Lung (tissue), 12 donors: Measurements from ENCODE around the gene MAP3K2. TPM values are rescaled to one million over a fixed set of nuclear protein-coding genes. Genes with fewer than 3 reads are reported as not detected.

Experiments used
- ATAC-seq: fragments of 200-7000 bp; cut with Tn5 transposase; one replicate; pipeline ENCODE4 v1.9.1; 2020; ENCODE audit warnings: moderate number of reproducible peaks; ENCODE audit not compliant: insufficient read depth, low FRiP score
- DNase-seq, 3 donors: peaks; one replicate each; pipeline ENCODE4 v3.0.0-alpha.2; 2013 to 2017
- H3K27ac ChIP-seq, 2 donors: one replicate each; pipeline ENCODE4 v1.5.1; 2013; ENCODE audit warnings: mild to moderate bottlenecking in 2 of 2, moderate library complexity in 2 of 2, control low read depth in 1 of 2, inconsistent platforms in 1 of 2, low read depth in 1 of 2, low read length in 1 of 2
- H3K27me3 ChIP-seq, 3 donors: one replicate each; pipeline ENCODE4 v1.5.1; 2013; ENCODE audit warnings: low read length in 2 of 3; ENCODE audit not compliant: control insufficient read depth in 3 of 3, insufficient read depth in 3 of 3
- H3K36me3 ChIP-seq, 4 donors: one replicate each; pipeline ENCODE4 v1.5.1; 2013; ENCODE audit warnings: low read length in 4 of 4, mild to moderate bottlenecking in 1 of 4, moderate library complexity in 1 of 4; ENCODE audit not compliant: control insufficient read depth in 4 of 4, insufficient read depth in 4 of 4
- H3K4me1 ChIP-seq, 5 donors: one replicate each; pipeline ENCODE4 v1.5.1; 2013; ENCODE audit warnings: low read length in 5 of 5, mild to moderate bottlenecking in 2 of 5, moderate library complexity in 1 of 5; ENCODE audit not compliant: control insufficient read depth in 5 of 5, insufficient read depth in 5 of 5
- H3K4me3 ChIP-seq: one replicate; pipeline ENCODE4 v1.5.1; 2013; ENCODE audit warnings: mild to moderate bottlenecking, control low read depth, moderate library complexity
- H3K9ac ChIP-seq, 2 donors: one replicate each; pipeline ENCODE4 v1.5.1; 2013; ENCODE audit warnings: low read length in 2 of 2, control low read depth in 1 of 2; ENCODE audit not compliant: insufficient read depth in 1 of 2
- H3K9me3 ChIP-seq, 4 donors: one replicate each; pipeline ENCODE4 v1.5.1; 2013; ENCODE audit warnings: low read length in 3 of 4, mild to moderate bottlenecking in 1 of 4, moderate library complexity in 1 of 4; ENCODE audit not compliant: control insufficient read depth in 4 of 4, insufficient read depth in 3 of 4
- WGBS, 2 donors: extraction: QIAGEN DNeasy Blood & Tissue Kit; methylation state at CpG; one replicate each; pipeline ENCODE4 v1.1.7; 2013; 5-methylcytosine and 5-hydroxymethylcytosine counted together
- polyA plus RNA-seq, 2 donors: library from polyadenylated mRNA; stranded (reverse); fragments of 200-250 nt; gene quantifications; one replicate each; pipeline ENCODE4 v1.2.1, GENCODE V29; 2013
- total RNA-seq, 2 donors: library from RNA; depleted of rRNA in 1 of 2; stranded (reverse); fragments of >200 nt in 1 of 2; gene quantifications; one replicate each; pipeline ENCODE4 v1.2.1, GENCODE V29; 2014 to 2021
- TF ChIP-seq, protein P1 (sequence below): IDR thresholded peaks from 2 replicates; pipeline ENCODE4 v1.5.1; 2012; ENCODE audit warnings: mild to moderate bottlenecking; ENCODE audit errors: control extremely low read depth, extremely low read depth
- donor health status: control.
- donor health status: control.
- donor health status: Bipolar disorder and iron deficiency.
- donor health status: healthy.
- donor health status: DM: yes; HTN: yes; CAD: no.

MAP3K2 gene
- total and polyA plus RNA-seq, 4 donors: 8.1 to 81.0 (median 30.8) TPM

DNA sequence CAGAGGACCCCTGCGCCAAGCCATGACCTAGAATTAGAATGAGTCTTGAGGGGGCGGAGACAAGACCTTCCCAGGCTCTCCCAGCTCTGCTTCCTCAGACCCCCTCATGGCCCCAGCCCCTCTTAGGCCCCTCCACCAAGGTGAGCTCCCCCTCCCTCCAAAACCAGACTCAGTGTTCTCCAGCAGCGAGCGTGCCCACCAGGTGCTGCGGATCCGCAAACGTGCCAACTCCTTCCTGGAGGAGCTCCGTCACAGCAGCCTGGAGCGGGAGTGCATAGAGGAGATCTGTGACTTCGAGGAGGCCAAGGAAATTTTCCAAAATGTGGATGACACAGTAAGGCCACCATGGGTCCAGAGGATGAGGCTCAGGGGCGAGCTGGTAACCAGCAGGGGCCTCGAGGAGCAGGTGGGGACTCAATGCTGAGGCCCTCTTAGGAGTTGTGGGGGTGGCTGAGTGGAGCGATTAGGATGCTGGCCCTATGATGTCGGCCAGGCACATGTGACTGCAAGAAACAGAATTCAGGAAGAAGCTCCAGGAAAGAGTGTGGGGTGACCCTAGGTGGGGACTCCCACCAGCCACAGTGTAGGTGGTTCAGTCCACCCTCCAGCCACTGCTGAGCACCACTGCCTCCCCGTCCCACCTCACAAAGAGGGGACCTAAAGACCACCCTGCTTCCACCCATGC is 33.5 kb upstream of the MAP3K2 start:
- H3K4me3 ChIP-seq: no peak overlapping the region
- H3K27ac ChIP-seq: no peak overlapping the region
- no peak overlapping the region for H3K9ac ChIP-seq
- ATAC-seq (no peak), DNase-seq (no peak)
- peaks cover 0 to 2% (median 0%) of the 10 kb centered on the region in 4 donors for H3K9me3 ChIP-seq
- H3K4me1 ChIP-seq: peaks cover 0 to 13% (median 3%) of the 10 kb centered on the region in 5 donors
- WGBS, 2 donors: 92 to 95% methylated on average over 15 of the region's 15 CpGs
- no peaks in the 10 kb centered on the region for H3K36me3 ChIP-seq
- TF ChIP-seq, protein P1, sequence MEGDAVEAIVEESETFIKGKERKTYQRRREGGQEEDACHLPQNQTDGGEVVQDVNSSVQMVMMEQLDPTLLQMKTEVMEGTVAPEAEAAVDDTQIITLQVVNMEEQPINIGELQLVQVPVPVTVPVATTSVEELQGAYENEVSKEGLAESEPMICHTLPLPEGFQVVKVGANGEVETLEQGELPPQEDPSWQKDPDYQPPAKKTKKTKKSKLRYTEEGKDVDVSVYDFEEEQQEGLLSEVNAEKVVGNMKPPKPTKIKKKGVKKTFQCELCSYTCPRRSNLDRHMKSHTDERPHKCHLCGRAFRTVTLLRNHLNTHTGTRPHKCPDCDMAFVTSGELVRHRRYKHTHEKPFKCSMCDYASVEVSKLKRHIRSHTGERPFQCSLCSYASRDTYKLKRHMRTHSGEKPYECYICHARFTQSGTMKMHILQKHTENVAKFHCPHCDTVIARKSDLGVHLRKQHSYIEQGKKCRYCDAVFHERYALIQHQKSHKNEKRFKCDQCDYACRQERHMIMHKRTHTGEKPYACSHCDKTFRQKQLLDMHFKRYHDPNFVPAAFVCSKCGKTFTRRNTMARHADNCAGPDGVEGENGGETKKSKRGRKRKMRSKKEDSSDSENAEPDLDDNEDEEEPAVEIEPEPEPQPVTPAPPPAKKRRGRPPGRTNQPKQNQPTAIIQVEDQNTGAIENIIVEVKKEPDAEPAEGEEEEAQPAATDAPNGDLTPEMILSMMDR: no peak
- H3K27me3 ChIP-seq: peaks cover 0 to 21% (median 0%) of the 10 kb centered on the region in 3 donors

DNA sequence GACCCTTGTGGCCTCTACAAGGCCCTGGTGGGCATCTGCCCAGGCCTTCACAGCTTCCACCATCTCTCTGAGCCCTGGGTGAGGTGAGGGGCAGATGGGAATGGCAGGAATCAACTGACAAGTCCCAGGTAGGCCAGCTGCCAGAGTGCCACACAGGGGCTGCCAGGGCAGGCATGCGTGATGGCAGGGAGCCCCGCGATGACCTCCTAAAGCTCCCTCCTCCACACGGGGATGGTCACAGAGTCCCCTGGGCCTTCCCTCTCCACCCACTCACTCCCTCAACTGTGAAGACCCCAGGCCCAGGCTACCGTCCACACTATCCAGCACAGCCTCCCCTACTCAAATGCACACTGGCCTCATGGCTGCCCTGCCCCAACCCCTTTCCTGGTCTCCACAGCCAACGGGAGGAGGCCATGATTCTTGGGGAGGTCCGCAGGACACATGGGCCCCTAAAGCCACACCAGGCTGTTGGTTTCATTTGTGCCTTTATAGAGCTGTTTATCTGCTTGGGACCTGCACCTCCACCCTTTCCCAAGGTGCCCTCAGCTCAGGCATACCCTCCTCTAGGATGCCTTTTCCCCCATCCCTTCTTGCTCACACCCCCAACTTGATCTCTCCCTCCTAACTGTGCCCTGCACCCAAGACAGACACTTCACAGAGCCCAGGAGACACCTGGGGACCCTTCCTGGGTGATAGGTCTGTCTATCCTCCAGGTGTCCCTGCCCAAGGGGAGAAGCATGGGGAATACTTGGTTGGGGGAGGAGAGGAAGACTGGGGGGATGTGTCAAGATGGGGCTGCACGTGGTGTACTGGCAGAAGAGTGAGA is 32.5 kb upstream of the MAP3K2 start:
- TF ChIP-seq, protein P1: no peak
- peaks cover 0 to 21% (median 0%) of the 10 kb centered on the region in 3 donors for H3K27me3 ChIP-seq
- H3K36me3 ChIP-seq: no peaks in the 10 kb centered on the region
- no peak overlapping the region for H3K9ac ChIP-seq
- DNase-seq (no peak), ATAC-seq (no peak)
- WGBS, 2 donors: 79 to 92% methylated on average over 8 of the region's 8 CpGs
- H3K4me1 ChIP-seq: peaks cover 0 to 23% (median 6%) of the 10 kb centered on the region in 5 donors
- no peak overlapping the region for H3K4me3 ChIP-seq
- no peak overlapping the region for H3K27ac ChIP-seq
- H3K9me3 ChIP-seq: peaks cover 0 to 2% (median 0%) of the 10 kb centered on the region in 4 donors

DNA sequence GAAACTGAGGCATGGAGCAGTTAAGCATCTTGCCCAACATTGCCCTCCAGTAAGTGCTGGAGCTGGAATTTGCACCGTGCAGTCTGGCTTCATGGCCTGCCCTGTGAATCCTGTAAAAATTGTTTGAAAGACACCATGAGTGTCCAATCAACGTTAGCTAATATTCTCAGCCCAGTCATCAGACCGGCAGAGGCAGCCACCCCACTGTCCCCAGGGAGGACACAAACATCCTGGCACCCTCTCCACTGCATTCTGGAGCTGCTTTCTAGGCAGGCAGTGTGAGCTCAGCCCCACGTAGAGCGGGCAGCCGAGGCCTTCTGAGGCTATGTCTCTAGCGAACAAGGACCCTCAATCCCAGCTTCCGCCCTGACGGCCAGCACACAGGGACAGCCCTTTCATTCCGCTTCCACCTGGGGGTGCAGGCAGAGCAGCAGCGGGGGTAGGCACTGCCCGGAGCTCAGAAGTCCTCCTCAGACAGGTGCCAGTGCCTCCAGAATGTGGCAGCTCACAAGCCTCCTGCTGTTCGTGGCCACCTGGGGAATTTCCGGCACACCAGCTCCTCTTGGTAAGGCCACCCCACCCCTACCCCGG is 31.8 kb upstream of the MAP3K2 start:
- no peak overlapping the region for H3K4me3 ChIP-seq
- H3K27ac ChIP-seq: no peak overlapping the region
- peaks cover 0 to 2% (median 0%) of the 10 kb centered on the region in 4 donors for H3K9me3 ChIP-seq
- peaks cover 0 to 26% (median 7%) of the 10 kb centered on the region in 5 donors for H3K4me1 ChIP-seq
- H3K36me3 ChIP-seq: no peaks in the 10 kb centered on the region
- H3K9ac ChIP-seq: no peak overlapping the region
- no peak for DNase-seq
- ATAC-seq: no peak
- TF ChIP-seq, protein P1: no peak
- peaks cover 0 to 21% (median 0%) of the 10 kb centered on the region in 3 donors for H3K27me3 ChIP-seq
- whole genome bisulfite sequencing, 2 donors: 87 to 93% methylated on average over 14 to 15 of the region's 15 CpGs
